Hematopoietic multipotent progenitor cell (in vitro differentiated cells): ENCODE measurements around the gene GDPGP1. TPM values are rescaled to one million over a fixed set of nuclear protein-coding genes. Genes with fewer than 3 reads are reported as not detected.
"Not testable (repeated sequence)": the region's sequence is repeated elsewhere in the genome, so short reads cannot be mapped to it uniquely, and the experiment has no call there.

Experiments used
- DNase-seq, 3 donors: peaks; one replicate each; pipeline ENCODE4 v3.0.0-alpha.2; 2011 to 2015; ENCODE audit warnings: low read depth in 2 of 3, low spot score in 2 of 3
- total RNA-seq: library from RNA; depleted of rRNA; stranded (reverse); fragments of >200 nt; gene quantifications from one replicate; pipeline ENCODE4 v1.2.3, GENCODE V29; 2012

GDPGP1 gene
- total RNA-seq, 1 donor, result 9.4 TPM

- DNase-seq, result peak in 2 of 3 donors; percentile 81 to 86
These were observed 15.3 kb downstream of the GDPGP1 start, which contains the start of gene TTLL13 for GRCh38 chr15:90249203-90249863. Gene TTLL13 (plus strand): TSS chr15:90249556. CDS start chr15:90250631, 1,075 bp downstream.

GRCh38 chr15:90257776-90258175, 23.8 kb downstream of the GDPGP1 start:
- DNase-seq, result no peak

- DNase-seq, result no peak
These were observed 25.5 kb downstream of the GDPGP1 start for GRCh38 chr15:90259524-90259923.

GRCh38 chr15:90260731-90261130, 26.7 kb downstream of the GDPGP1 start:
- not testable (repeated sequence) for DNase-seq

- DNase-seq, result no peak
These were observed 27.8 kb downstream of the GDPGP1 start for GRCh38 chr15:90261811-90262210.

- no peak for DNase-seq
These were observed 28.4 kb downstream of the GDPGP1 start for GRCh38 chr15:90262426-90262825.

GRCh38 chr15:90264671-90265070, 30.7 kb downstream of the GDPGP1 start:
- no peak for DNase-seq

GRCh38 chr15:90265271-90266060, 31.5 kb downstream of the GDPGP1 start, which contains the start of gene NGRN:
Gene NGRN (plus strand): TSS chr15:90265672. CDS start chr15:90265713, 41 bp downstream.
- DNase-seq, result peak; percentile 77 to 94 (median 91)

- no peak for DNase-seq
These were observed 32.0 kb downstream of the GDPGP1 start for GRCh38 chr15:90266061-90266431.

- peak in 1 of 3 donors; percentile 12 for DNase-seq
These were observed 32.5 kb downstream of the GDPGP1 start for GRCh38 chr15:90266485-90266884.

GRCh38 chr15:90268415-90268814, 34.4 kb downstream of the GDPGP1 start:
- no peak for DNase-seq

GRCh38 chr15:90270502-90271150, 36.6 kb downstream of the GDPGP1 start:
- DNase-seq, result no peak

GRCh38 chr15:90271459-90272166, 37.6 kb downstream of the GDPGP1 start:
- no peak for DNase-seq

GRCh38 chr15:90278467-90278866, 44.5 kb downstream of the GDPGP1 start:
- not testable (repeated sequence) for DNase-seq

GRCh38 chr15:90280743-90281142, 46.7 kb downstream of the GDPGP1 start:
- not testable (repeated sequence) for DNase-seq

- DNase-seq, result not testable (repeated sequence)
These were observed 47.6 kb downstream of the GDPGP1 start for GRCh38 chr15:90281637-90282036.

- peak in 2 of 3 donors; percentile 58 to 77 for DNase-seq
These were observed 52.7 kb downstream of the GDPGP1 start for GRCh38 chr15:90286678-90287077.

- peak in 1 of 3 donors; percentile 68 for DNase-seq
These were observed 53.1 kb downstream of the GDPGP1 start for GRCh38 chr15:90287101-90287500.

- DNase-seq, result peak in 1 of 3 donors; percentile 21
These were observed 53.9 kb downstream of the GDPGP1 start for GRCh38 chr15:90287946-90288345.

GRCh38 chr15:90291679-90292356, 57.8 kb downstream of the GDPGP1 start:
- DNase-seq, result peak in 1 of 3 donors; percentile 25
